Panc1 (cell line): ENCODE measurements around the gene FOXO1. TPM values are rescaled to one million over a fixed set of nuclear protein-coding genes. Genes with fewer than 3 reads are reported as not detected.

Experiments used
- ATAC-seq: fragments of 200-7000 bp; cut with Tn5 transposase; 2 replicates; pipeline ENCODE4 v1.9.1; 2020; ENCODE audit warnings: mild to moderate bottlenecking, moderate library complexity
- BruUV-seq: library from RNA; stranded (reverse); fragments of 400-500 nt; replicated peaks from 2 replicates; lab custom pipeline; 2021; lab: Mats Ljungman, UMichigan
- CTCF ChIA-PET: fragments of 300-600 bp; sonication (Branson Sonifier 250); formaldehyde crosslinking; loops from one replicate; lab custom pipeline; 2022; ENCODE audit warnings: antibody characterized with exemption; lab: Charles Lee
- POLR2A ChIA-PET: fragments of 300-600 bp; sonication (Branson Sonifier 250); formaldehyde crosslinking; loops from one replicate; lab custom pipeline; 2022; ENCODE audit warnings: antibody characterized with exemption; lab: Charles Lee
- DNase-seq: peaks from one replicate; pipeline ENCODE4 v3.0.0-alpha.2; 2010; ENCODE audit warnings: low read depth, low spot score
- H3K27ac ChIP-seq: 2 replicates; pipeline ENCODE4 v1.5.1; 2011; ENCODE audit warnings: mild to moderate bottlenecking, low read length, inconsistent platforms
- H3K27me3 ChIP-seq: fragments of 200-500 bp; sonication (Bioruptor generic); 2 replicates; pipeline ENCODE4 v1.6.0; 2014; ENCODE audit warnings: low read length, inconsistent platforms; ENCODE audit not compliant: control insufficient read depth, insufficient read depth
- H3K36me3 ChIP-seq: fragments of 200-500 bp; sonication (Bioruptor generic); 2 replicates; pipeline ENCODE4 v1.5.1; 2014; ENCODE audit warnings: inconsistent platforms, mild to moderate bottlenecking, low read length, moderate library complexity; ENCODE audit not compliant: control insufficient read depth, insufficient read depth
- H3K4me1 ChIP-seq: 2 replicates; pipeline ENCODE4 v1.5.1; 2011; ENCODE audit warnings: inconsistent platforms, mild to moderate bottlenecking, low read length, moderate library complexity; ENCODE audit not compliant: control insufficient read depth, insufficient read depth
- H3K4me3 ChIP-seq, 2 experiments: 2 replicates each; pipeline ENCODE4 v1.5.1; 2011 to 2012; ENCODE audit warnings: low read depth in 2 of 2, low read length in 2 of 2, mild to moderate bottlenecking in 2 of 2, inconsistent platforms in 1 of 2, moderate library complexity in 1 of 2
- H3K9me3 ChIP-seq: fragments of 200-500 bp; sonication (Bioruptor generic); 2 replicates; pipeline ENCODE4 v1.5.1; 2014; ENCODE audit warnings: low read depth, mild to moderate bottlenecking, inconsistent platforms, low read length, moderate library complexity; ENCODE audit not compliant: control insufficient read depth, insufficient read depth
- CTCF ChIP-seq: fragments of 450-650 bp; IDR thresholded peaks from 2 replicates; pipeline ENCODE4 v1.5.1; 2017; ENCODE audit warnings: mild to moderate bottlenecking
- POLR2AphosphoS5 ChIP-seq: IDR thresholded peaks from 2 replicates; pipeline ENCODE4 v1.6.1; 2012; ENCODE audit warnings: mild to moderate bottlenecking, low read depth, low read length, moderate library complexity
- REST ChIP-seq, 2 experiments: IDR thresholded peaks; 2 replicates each; pipeline ENCODE4 v1.6.1; 2011 to 2012; ENCODE audit warnings: low read depth in 2 of 2, control low read depth in 1 of 2, low read length in 1 of 2, mild to moderate bottlenecking in 1 of 2, moderate library complexity in 1 of 2; ENCODE audit not compliant: insufficient read depth in 1 of 2
- SIN3A ChIP-seq: IDR thresholded peaks from 2 replicates; pipeline ENCODE4 v1.6.1; 2012; ENCODE audit warnings: low read depth, mild to moderate bottlenecking, low read length, moderate library complexity, borderline replicate concordance; ENCODE audit not compliant: insufficient read depth
- TCF7L2 ChIP-seq: IDR thresholded peaks from 2 replicates; pipeline ENCODE4 v1.6.1; 2011; ENCODE audit warnings: mild to moderate bottlenecking, low read depth, low read length, inconsistent platforms
- in situ Hi-C: cut with HindIII; loops from 2 replicates; pipeline ENCODE4 v1.10.0; 2016; ENCODE audit warnings: low sequenced_read_pairs, low pct_unique_long_range_greater_than_20kb
- intact Hi-C: fragments of 100-400 bp; cut with micrococcal nuclease; formaldehyde crosslinking; loops from one replicate; pipeline ENCODE4 v1.10.0; 2022; ENCODE audit not compliant: unreplicated experiment
- total RNA-seq: library from RNA; stranded (reverse); gene quantifications from one replicate; pipeline ENCODE4 v1.2.1, GENCODE V29; 2021; ENCODE audit not compliant: unreplicated experiment

Gene FOXO1
- total RNA-seq, 1 experiment from 2014 or later: 2.1 TPM

- ATAC-seq: no peak
Observed at GRCh38 chr13:40604135-40604534, 62.3 kb downstream of the FOXO1 start.

GRCh38 chr13:40600149-40600751 lies 66.2 kb downstream of the FOXO1 start:
- Histone ChIP-seq H3K27ac (no peak overlapping the region), H3K4me3 (no peak overlapping the region), H3K36me3 (no peaks in the 10 kb centered on the region), H3K27me3 (no peaks in the 10 kb centered on the region), H3K4me1 (no peaks in the 10 kb centered on the region), H3K9me3 (no peaks in the 10 kb centered on the region)
- in situ Hi-C loops (no loop called here), intact Hi-C loops (no loop called here)
- TF ChIP-seq POLR2AphosphoS5: no peak
- no peak for TF ChIP-seq CTCF
- no peak for TF ChIP-seq REST (IDR thresholded peaks at IDR 0.05; ENCODE audit: insufficient read depth in 1 of 2, low read depth in 2 of 2, low read length in 1 of 2)
- no peak for TF ChIP-seq TCF7L2
- TF ChIP-seq SIN3A: no peak
- BruUV-seq: no TSS peak
- CTCF ChIA-PET: no interaction called here
- ATAC-seq (no peak), DNase-seq (no peak)
- POLR2A ChIA-PET: no interaction called here

More at GRCh38 chr13:40604135-40604534, 62.3 kb downstream of the FOXO1 start:
- no peaks in the 10 kb centered on the region for H3K4me1 ChIP-seq
- POLR2A ChIA-PET: no interaction called here
- DNase-seq: no peak
- TF ChIP-seq POLR2AphosphoS5 (no peak), CTCF (no peak), REST (IDR thresholded peaks at IDR 0.05; ENCODE audit: insufficient read depth in 1 of 2, low read depth in 2 of 2, low read length in 1 of 2) (no peak), TCF7L2 (no peak), SIN3A (no peak)
- BruUV-seq: no TSS peak
- no peaks in the 10 kb centered on the region for H3K27me3 ChIP-seq
- CTCF ChIA-PET: no interaction called here
- in situ Hi-C loops (no loop called here), intact Hi-C loops (no loop called here)
- H3K4me3 ChIP-seq: no peak overlapping the region
- no peaks in the 10 kb centered on the region for H3K36me3 ChIP-seq
- H3K27ac ChIP-seq: no peak overlapping the region
- H3K9me3 ChIP-seq: no peaks in the 10 kb centered on the region
